Midbrain (tissue), 1 donor: ENCODE results near the gene SLC6A9.

Source experiments
- DNase-seq: peaks from one replicate; lab custom pipeline; 2025; lab: John Stamatoyannopoulos, UW

The SLC6A9 gene

DNA sequence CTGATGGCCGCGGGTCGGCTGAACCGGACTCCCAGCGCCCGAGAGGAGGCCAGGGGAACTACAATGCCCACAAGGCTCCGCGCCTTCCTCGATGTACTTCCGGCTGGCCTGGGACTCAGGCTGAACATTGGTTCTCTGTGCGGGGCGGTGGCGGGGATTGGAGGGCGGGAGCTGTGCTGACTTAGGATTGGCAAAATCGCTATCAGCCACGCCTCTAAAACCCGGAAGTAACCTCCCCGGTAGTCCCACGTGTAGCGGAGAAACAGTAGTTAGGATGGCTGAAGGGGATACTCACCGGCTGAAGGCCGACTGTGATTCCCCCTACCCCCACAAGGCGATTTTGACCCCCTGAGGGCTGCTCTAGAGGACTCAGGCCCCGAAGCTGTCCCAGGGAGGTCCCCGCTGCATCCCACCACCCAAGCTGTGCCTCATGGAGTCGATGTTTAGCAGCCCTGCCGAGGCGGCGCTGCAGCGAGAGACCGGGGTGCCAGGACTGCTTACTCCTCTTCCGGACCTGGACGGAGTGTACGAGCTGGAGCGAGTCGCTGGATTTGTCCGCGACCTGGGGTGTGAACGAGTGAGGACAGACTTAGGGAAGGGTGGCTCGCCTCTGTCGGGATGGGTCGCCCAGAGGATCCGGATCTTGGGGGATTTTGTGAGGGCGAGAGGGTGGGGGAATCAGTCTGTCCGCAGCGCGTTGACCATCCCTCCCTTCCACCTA, 61.4 kb downstream of the SLC6A9 start, which contains the start of gene DPH2:
Gene DPH2 (plus strand): TSS at position 265 of the 721 bp plus-strand sequence. CDS start 166 bp downstream, at position 431.
- peak; percentile 97 for DNase-seq

DNA sequence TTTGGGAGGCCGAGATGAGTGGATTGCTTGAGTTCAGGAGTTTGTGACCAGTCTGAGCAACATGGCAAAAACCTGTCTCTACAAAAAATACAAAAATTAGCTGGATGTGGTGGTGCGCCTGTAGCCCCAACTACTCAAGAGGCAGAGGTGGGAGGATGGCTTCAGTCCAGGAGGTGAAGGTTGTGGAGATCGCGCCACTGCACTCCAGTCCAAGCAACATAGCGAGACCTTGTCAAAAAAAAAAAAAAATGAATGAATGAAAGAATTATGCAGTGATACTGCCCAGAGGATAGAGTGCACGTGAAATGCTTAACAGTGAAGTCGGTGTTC, 61.9 kb downstream of the SLC6A9 start:
- no peak for DNase-seq

DNA sequence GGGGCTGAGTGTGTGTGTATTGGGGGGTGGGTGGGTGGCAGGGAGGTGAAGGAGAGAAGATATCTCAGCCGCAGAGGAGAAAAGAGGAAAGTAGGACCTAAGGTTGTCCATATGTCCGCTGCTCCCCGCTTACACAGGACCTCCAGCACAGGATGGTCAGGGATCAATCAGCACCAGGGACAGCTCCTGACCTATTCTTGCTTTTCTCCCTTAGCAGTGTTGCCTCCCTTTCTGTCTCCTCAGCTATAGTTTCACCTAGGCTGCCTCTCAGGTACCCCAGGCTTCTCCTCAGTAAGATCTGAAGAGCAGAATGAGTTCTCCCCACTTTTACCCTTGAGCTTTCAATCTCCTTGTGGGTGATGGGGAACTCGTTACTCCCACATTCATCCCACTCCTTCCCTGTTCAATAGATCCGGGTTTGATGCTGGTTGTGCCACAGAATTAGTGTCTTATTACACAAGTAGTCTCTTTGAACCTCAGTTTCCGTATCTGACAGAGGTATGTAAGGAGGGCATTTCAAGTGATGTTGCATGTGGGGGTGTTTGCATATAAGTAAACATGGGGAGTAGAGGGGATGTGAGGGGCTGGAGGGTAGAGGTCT, 62.8 kb downstream of the SLC6A9 start:
- no peak for DNase-seq

DNA sequence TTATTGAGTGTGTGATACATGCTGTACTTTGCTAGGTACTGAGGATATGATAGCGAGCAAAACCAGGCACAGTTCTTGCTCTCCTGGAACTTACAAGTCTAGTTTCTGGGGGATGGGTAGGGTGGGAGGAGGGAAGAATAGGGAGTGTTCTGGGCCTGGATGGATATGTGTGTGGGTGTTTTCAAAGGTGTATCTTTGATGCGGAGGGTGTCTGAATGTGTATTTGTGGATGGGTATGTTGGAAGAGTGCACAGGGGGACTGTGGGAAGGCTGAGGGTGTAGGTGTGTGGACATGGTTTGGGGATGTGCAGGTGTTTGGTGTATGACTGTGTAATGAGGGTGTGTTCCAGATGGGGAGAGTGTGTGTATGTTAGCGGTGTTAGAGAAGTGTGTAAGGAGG, 65.9 kb downstream of the SLC6A9 start:
- no peak for DNase-seq

DNA sequence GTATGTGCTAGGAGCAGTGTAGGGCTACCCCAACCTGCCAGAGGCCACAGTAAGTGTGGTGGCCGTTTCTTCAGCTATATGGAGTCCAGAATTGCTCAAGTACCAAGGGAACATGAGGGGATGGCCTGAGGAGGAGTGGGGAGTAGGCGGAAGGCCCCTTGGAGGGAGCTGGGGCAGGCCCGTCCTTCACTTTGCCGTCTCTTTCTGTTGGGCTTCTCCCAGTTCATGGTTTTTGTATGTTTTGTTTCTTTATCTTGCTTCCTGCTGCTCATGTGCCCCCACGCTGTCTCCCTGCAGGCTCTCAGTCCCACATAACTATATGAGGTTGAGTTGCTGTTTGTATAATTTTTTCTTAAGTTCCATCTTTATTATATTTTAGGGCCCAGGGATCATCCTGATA, 67.4 kb downstream of the SLC6A9 start:
- no peak for DNase-seq

DNA sequence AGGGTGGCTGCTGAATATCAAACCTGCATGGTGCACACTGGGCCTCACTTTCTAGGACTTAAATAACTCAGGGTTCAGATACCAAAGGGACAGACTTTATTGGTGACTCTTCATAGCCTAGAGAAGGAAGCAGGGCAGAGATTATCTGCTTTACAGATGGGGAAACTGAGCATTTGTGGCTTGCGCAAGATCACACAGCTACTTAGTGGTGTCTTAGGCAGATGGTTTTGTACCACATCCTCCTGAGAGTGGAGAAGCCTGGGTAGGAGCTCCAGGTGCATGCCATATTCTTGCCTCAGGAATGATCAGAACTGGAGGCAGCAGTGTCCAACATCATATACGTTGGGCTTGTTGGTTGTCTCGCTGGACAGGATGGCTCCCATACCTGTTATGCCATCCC, 68.3 kb downstream of the SLC6A9 start:
- DNase-seq = no peak

DNA sequence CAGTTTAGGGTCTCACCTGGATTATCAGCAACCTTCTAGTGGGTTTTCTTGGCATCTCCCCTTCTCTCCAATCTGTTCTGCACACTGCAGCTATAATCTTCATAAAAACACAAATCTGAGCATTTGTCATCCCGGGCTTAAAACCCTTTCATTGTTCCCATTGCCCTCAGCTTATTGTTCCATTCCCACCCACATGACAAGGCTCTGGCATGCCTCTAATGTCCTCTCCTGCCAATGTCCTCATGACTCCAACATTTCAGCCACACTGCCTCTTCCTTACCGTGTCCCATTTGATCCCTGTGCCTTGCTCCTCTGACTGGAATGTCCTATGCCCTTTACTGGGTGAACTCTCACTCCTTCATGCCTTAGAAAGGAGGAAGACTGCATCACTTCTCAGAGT, 68.9 kb downstream of the SLC6A9 start:
- DNase-seq = peak; percentile 68

DNA sequence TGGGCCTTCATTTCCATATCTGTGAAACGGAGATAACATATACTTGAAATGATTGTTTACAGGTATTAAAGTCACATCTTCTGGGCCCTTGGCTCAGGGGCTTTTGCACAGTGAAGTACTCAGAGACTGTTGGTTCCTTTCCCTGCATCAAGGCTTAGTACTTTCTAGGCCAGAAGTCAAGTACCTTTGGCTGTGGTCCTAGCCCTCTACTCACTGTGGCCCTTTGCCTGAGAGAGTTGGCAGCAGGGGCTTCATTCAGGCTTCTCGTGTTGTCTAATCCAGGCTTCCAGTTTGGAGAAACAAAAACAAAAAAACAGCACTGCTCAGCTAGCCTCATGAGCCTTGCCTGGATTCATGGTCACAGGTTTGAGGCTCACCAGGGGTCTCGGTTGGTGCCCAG, 69.6 kb downstream of the SLC6A9 start:
- no peak for DNase-seq

DNA sequence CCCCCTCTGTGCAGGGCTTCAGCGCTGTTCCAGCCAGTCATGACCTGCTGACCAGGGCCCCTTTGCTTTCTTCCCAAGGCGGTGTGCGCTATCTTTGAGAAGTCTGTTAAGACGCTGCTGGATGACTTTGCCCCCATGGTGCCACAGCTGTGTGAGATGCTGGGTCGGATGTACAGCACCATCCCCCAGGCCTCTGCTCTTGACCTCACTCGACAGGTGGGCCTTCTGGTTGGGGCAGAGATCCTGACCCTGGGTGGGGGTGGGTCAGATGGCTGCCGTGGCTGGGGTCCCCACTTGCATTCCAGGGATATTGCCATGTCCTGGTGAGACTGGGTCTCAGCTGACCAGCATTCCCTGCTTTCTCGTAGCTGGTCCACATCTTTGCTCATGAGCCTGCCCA, 70.5 kb downstream of the SLC6A9 start:
- no peak for DNase-seq

DNA sequence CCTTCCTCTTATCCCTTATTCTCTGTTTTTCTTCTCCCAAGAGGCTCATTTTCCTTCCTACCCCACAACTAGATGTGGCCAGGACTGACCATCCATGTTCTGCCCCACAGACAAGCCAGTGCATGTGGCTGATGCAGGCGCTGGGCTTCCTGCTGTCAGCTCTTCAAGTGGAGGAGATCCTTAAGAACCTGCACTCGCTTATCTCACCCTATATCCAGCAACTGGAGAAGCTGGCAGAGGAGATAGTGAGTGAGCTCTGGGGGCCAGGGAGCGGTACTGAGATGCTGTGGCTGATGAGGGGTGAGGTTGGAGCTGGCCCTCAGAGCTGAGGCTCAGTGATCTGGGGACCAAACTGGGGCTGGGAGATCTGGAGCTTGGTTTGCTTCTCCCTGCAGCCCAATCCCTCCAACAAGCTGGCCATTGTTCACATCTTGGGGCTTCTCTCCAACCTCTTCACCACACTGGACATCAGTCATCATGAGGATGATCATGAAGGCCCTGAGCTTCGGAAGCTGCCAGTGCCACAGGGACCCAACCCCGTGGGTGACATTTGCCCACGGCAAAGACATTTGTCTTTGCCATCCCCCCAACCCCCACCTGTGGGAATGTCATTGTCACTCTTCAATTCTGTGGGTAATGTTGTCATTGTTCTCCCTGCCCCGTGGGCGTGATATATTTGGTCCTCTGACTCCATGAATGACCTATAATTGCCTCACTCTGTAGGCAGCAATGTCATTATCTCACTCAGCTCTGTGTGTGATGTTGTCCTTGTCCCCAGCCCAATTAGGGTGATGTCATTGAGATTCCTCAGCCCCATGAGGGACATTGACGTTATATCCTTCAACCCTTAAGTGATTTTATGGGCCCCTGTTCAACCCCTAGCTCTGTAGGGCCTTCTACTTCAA, 72.7 kb downstream of the SLC6A9 start:
- DNase-seq = no peak

DNA sequence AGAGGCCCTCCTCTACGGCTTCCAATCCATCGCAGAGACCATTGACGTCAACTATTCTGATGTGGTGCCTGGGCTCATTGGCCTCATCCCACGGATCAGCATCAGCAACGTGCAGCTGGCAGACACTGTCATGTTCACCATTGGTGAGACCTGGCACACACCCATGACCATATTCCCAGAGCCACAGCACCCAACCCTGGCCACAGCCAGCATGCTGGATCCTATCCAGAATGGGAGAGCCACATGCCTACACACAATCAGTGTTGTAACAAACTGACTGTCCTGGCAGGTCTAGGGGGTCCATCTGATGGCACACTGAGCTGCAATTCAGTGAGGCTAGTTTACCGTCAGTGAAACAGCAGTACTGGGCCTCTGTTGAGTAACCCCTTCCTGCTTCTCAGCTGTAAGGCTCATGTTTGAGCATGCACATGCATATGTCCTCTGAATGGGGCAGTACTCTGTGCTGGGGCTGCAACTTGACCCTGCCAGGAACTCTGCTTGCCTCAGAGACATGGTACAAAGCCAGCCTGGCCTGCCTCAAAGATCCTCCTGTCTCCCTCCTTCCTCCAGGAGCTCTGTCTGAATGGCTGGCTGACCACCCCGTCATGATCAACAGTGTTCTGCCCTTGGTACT, 73.7 kb downstream of the SLC6A9 start:
- DNase-seq = peak; percentile 14

DNA sequence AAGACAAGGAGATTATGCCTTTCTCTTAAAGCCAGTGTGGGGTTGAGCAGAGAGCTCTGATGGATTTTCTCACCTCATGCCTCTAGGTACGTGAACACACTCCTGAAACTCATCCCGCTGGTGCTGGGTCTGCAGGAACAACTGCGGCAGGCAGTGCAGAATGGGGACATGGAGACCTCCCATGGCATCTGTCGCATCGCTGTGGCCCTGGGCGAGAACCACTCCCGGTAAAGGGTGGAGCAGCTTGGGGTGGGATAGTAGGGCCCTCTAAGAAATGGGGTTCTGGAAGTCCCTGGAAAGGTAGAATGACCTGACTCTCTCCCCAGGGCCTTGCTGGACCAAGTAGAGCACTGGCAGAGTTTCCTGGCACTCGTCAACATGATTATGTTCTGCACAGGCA, 75.0 kb downstream of the SLC6A9 start:
- no peak for DNase-seq

DNA sequence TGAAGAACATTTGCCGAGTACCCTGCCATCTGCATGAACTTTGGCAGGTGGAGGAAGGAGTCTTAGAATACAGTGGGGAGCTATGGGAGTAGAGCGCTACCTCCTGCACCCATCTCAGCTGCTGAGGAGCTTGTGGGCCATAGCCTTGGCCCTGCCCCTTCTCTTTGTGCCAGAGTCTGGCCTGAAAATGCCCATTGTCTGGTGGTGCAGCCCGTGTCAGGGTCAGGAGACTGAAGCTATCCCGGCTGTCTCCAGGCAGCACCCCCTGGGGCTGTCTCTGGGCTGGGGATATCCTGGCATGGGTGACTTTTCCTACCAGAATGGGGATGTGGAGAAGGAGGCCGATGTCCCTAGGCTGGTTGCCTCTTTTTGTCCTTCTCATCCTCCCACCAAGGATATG, 77.2 kb downstream of the SLC6A9 start:
- peak; percentile 88 for DNase-seq

DNA sequence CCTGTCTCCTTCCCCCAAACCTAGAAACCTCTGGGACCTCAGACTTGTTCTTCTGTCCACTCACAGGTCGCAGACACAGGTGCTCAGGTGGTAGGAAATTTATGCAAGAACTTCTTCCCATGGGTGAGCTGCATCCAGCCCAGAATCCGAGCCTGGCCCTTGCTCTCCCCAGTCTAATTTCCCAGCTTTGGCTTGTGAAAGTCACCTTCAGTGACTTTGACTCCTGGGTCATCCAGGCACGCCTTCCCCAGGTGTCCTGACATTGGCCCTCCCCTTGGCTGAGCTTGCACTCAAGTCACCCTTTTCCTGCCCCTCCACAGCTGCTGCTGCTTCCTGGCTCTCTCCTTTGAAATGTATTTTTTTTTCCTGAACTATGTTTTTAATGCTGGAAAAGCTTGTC, 77.9 kb downstream of the SLC6A9 start:
- no peak for DNase-seq

DNA sequence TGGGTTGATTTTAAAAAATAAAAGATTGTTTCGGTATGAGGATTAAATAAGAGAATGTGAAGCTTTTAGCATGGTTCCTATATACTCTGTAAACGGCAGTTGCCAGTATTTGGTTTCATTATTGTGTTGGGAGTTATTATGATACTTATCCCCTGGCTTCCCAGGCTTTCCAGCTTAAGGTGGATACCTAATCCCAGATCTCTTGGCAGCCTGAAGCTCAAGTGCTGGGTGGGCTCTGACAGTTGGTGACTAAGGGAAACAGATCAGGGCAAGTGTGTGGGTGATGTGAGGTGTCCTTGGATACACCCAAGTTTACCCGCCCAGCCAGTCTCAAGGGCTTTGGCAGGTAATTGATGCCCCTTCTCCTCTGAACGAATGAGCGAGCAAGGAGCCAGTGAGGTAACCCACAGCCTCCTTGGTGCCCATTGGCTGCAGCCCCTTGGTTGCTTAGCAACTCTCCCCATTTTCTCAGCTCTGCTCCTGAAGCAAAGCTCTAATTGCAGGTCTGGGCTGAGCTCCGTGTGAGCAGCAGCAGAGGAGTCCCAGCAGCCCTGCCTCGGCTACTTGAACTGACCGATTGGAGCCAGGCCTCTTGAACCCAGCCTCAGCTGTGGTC, 78.4 kb downstream of the SLC6A9 start:
- no peak for DNase-seq

DNA sequence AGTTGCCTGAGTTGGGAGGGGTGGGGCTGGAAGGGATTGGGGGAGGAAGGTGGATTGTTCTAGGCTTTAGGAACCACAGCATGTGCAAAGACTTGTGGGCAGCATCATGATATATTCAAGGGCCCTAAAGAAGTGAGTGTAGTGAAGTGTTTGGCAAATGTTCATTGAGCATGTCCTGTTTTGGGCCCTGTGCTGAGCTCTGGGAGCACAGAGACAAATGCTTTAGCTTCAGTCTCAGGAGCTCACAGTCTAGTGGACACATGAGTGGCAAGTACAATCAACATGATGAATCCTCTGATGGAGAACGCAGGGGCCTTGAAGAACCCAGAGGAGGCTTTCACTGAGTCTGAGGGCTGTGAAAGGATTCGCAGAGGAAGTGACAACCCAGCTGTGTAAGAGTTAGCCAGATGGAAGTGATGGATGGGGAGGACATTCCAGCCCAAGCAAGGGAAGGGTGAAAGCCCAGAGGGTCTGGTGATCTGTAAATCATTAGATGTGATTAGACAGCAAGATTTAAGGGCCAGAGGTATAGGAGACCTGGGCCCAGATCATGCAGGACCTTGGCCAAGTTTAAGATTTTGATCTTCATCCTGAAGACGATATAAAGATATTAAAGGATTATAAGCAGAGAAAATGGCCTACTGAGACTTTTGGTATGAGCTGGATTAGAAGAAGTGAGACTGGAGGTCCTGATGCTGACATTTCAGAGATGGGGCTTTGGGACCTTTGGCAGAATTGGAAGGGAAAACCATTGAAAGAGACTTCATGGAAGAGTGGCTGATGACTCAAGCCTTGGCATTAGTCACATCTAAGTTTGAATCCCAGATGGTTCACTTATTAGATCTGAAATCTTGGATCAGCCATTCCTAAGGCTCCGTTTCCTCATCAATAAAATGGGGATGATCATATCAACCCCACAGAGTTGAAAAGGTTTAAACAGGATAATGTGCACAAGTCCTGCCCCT, 80.0 kb downstream of the SLC6A9 start:
- no peak for DNase-seq

DNA sequence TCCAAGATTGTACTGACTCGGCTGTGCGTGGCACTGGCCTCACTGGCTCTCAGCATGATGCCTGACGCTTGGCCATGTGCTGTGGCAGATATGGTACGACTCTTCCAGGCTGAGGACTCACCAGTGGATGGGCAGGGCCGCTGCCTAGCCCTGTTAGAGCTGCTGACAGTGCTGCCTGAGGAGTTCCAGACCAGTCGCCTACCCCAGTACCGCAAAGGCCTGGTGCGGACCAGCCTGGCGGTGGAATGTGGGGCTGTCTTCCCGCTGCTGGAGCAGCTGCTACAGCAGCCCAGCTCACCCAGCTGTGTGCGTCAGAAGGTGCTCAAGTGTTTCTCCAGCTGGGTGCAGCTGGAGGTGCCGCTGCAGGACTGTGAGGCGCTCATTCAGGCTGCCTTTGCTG, 81.6 kb downstream of the SLC6A9 start:
- no peak for DNase-seq

DNA sequence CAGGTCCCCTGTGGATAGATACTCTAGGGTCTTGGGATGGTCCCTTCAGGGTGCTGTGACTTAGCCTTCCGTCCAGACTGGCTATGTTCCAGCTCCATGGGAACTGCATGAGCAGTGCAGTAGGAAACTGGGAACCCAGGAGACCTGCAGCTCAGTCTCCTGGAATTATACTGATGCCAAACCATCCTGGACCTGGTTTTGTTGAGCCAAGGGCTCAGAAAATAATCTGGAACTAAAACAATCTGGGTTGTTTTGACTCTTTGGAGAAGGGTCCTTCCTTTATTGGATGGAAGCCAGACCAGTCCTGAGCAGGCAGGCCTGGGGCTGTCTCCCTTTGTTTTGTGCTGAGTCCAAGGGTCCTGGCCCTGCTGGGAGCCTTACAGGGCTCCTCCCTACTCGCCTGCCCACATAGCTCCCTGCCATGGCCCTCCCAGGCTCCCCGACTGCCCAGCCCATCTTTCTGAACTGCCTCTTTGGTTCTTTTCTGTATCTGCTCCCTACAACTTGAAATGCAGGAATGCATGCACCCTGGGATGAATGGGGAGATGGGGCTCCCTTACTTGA, 83.3 kb downstream of the SLC6A9 start:
- peak; percentile 34 for DNase-seq

DNA sequence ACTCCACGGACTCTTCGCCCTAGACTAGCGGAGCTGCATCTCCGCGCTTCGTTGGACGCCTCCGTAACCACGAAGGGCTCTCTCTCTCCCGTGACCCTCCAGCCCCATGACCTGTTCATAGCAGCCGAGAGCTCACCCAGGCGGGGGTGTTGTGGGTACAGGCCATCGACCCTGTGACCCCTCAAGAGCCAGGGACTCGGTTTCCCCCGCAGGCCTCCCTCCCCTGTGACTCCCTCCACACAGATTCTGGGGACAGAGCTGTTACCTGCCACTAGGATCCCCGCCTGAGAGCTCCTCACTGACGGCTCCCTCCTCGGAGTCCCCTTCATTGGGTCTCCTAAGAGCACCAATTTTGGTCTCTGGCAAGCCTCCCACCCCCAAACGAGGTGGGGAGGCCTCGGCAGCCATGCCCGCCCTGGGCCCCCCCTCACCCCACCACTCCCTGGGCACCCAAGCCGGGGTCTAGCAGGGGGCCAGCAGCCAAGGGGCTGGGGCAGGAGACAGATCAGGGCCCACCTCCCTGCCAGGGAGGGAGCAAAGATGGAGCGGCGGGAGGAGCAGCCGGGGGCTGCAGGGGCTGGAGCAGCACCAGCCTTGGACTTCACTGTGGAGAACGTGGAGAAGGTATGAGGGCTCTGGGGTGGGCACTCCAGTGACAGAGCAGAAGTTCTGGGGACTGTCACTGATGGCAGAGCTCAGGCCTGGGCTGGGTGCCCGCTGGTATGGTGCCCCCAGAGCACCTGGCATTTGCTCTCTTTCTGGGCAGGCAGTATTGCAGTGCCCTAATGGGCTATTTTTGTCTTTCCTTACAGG, 84.0 kb downstream of the SLC6A9 start:
- no peak for DNase-seq
